Amniotic epithelial cell (primary cell): ENCODE results near the gene PARD3B.

Experiments used
- DNase-seq: peaks from one replicate; pipeline ENCODE4 v3.0.0-alpha.2; 2010; ENCODE audit warnings: low read depth

The PARD3B gene

DNA sequence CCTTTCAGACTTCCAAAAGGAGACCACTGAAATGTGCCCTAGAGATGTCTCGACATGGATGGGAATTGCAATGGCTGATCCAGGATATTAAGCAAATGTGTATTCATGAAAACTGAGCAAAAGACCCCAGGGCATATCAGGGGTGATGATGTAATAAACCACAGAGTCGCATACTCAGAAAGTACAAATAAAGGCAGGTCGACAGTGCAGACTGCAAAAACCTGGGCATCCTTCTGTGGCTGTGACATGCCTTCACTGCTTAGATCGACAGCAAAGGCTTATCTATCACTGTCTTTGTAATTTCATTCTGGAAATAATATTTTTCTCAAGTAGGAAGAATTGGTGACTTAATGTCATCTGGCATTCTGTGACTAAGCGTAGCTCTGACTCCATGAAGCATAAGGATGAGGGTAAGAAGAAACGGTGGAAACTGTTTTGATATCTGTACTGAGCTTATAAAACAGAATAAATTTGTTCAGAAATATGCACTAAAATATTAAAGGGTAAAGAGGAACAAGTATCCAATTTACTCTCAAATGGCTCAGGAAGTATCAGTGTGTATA is 1021.4 kb downstream of the PARD3B start:
- no peak for DNase-seq

DNA sequence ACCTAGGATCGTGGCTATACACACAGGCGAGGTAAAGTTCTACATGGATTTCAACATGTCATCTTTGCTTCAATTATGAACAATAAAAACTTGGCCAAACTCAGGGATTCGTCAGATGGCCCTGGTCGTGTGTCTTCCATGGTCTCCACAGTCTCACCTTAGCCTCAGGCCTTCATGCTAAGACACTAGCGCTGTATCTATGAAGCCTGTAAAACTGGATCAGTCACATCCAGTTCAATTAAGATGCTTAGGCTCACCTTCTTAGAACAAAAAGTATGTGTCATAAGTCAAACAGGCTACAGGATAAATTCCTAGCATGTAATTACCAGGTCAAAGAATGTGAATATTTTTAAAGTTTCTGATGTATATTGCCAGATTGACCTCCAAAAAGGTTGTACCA is 1023.3 kb downstream of the PARD3B start:
- no peak for DNase-seq

DNA sequence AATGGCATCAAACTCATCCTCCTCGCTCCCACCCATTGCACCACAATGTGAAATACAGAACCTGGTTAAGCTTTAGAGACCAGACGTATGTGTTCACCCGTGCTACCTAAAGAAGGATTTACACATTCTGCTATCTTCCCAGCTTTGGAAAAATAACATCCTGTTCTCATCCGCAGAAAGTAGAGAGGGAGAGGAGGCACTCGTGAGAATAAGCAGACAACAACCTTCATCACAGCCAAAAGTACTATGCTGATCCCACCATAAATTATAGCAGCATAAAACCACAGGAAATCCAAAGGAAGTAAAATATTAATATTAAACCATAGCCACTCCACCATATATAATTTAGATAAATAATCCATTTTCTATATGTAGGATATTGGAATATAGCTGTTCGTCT is 1025.4 kb downstream of the PARD3B start:
- DNase-seq = peak; percentile 4

- no peak for DNase-seq
These were observed 1026.2 kb downstream of the PARD3B start for GRCh38 chr2:205571360-205571959.

- DNase-seq = peak; percentile 2
These were observed 1028.7 kb downstream of the PARD3B start for GRCh38 chr2:205574001-205574400.

- no peak for DNase-seq
These were observed 1034.1 kb downstream of the PARD3B start for GRCh38 chr2:205579335-205579734.

- DNase-seq = peak; percentile 7
These were observed 1035.1 kb downstream of the PARD3B start for GRCh38 chr2:205580212-205580987.

- no peak for DNase-seq
These were observed 1037.1 kb downstream of the PARD3B start for GRCh38 chr2:205582366-205582765.

DNA sequence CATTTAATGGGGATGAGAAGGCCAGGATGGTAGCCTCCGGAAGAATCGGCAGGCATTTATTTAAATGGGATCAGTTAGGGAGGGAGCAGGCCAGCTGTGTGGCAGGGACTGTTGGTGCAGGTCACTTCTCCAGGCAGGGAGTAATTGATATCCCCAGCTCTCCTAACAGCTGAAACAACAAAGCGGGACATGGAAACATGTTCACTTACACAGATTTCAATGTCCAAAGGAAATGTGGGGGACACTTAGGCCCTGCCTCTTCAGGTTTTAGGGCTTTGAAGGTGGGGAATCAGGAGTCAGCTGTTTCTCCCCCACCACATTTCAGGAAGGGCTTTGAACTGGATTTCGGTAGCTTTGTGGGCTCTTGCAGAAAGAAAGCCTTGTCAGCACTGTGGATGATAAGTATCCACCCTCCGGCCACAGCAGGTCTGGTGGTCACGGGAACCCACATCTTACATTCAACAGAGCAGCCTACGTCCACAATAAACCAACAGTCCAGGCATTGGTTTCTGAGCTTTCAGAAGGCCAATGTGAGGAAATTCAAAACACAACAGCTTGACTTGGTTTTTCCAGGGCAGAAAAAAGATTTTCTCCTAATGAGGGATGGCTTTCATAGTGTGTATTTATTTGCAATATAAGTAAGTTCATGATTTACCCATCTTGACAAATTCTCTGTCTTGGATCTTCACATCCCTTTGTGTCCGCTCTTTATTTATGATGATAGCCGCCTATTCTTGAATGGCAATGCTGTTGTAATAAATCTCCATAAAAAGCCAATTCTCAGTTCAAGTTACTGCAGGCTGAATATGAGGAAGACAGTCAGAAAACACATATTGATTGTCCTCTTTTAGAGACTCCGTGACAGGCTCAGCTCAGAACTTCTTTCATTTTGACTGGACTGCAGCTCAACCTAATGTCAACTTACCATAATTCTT is 1040.4 kb downstream of the PARD3B start:
- DNase-seq = peak; percentile 11

GRCh38 chr2:205586626-205587025 is 1041.4 kb downstream of the PARD3B start:
- no peak for DNase-seq

GRCh38 chr2:205589479-205589878 is 1044.2 kb downstream of the PARD3B start:
- no peak for DNase-seq

DNA sequence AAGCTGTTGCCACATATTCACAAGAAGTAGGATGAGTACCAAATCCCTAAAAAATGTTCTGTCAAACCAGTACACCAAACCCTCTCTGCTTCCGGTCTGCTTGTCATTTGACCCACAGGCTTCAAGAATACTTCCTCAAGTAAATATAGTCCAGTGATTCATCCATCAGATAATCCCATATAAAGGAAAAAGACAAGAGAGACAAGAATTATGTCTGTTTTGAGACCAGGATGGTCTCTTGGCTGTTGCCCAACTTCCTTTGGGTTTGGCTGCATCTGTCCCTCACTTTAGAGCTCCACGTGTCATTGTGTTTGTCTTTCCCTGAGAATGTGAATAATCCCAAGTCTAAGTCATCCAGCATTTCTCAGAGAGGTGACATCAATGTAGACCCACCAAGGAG is 1045.5 kb downstream of the PARD3B start:
- peak; percentile 24 for DNase-seq

- peak; percentile 13 for DNase-seq
These were observed 1048.6 kb downstream of the PARD3B start for GRCh38 chr2:205593891-205594290.

- no peak for DNase-seq
These were observed 1051.3 kb downstream of the PARD3B start for GRCh38 chr2:205596581-205596980.

DNA sequence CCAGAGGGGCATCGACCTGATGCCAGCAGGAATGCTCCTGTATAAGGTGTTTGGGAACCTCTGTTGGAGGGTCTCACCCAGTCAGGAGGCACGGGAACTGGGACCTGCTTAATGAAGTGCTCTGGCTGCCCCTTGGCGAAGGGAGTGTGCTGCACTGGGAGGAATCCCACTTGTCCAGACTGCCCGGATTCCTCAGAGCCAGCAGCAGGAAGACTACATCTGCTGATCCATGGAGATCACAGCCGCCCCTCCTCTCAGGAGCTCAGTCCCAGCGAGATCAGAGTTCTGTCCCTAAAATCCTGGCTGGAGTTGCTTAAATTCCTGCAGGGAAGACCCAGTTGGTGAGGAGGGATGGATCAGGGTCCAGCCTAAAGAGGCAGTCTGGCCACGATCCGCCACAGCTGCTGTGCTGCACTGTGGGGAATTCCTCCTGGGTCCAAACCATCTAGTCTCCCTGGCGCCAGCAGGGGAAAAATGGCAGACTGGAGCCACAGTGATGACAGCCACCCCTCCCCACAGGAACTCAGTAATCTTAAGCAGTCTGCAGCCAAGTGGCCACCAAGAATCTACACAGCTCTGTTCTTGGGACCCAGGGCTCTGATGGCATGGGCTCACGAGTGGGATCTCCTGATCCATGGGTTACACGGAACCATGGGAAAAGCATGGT is 1060.5 kb downstream of the PARD3B start:
- DNase-seq = no peak

GRCh38 chr2:205607146-205607545 is 1061.9 kb downstream of the PARD3B start:
- no peak for DNase-seq

DNA sequence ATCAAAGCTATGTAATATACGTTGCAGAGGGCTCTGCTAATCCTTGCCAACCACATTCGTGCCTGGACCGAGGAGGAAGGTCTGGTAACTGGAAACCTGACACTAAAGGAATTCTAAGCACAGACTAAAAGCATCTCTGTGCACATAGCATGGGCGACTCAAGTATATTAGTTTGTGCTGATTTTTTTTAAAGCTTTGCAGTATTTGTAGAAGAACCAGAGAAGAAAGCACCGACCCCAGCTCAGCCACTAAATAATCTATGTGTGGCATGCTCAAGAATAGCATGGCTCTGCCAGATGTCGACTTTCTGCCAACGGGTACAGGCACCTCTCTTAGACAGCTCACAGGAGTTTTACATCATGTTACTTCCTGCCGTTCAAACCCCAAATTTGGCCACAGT is 1063.8 kb downstream of the PARD3B start:
- no peak for DNase-seq

- peak; percentile 44 for DNase-seq
These were observed 1065.2 kb downstream of the PARD3B start for GRCh38 chr2:205610437-205610836.

DNA sequence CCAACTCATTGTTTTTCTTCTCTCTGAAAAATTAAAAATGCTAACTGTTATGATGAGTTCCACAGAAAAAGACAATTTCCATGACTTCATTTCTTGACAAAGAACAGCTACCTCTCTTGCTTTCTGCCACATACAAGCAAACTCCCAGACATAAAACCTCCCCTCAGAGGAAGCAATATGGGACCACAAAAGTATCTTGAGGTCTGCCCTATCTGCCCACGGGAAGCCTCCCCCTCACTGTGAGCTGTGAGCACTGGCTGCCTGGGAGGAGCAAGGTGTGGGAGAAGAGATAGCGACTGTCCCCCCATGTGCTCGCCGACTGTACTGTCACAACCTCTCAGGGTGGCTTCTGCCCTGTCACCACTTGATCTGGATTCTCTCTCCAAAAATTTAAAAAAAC is 1067.4 kb downstream of the PARD3B start:
- DNase-seq = peak; percentile 57

GRCh38 chr2:205613970-205614559 is 1068.8 kb downstream of the PARD3B start:
- DNase-seq = no peak

GRCh38 chr2:205614965-205615364 is 1069.7 kb downstream of the PARD3B start:
- DNase-seq = no peak
